22Rv1 (cell line): Measurements from ENCODE around the gene TMEM9B.
A peak's percentile ranks its signal among the peaks of the same experiment; 100 is the strongest.

Experiments used
- H3K27ac ChIP-seq: fragments of 450-650 bp; 2 replicates; pipeline ENCODE4 v1.5.1; 2017
- CTCF ChIP-seq: fragments of 450-650 bp; IDR thresholded peaks from 2 replicates; pipeline ENCODE4 v1.5.1; 2017; ENCODE audit warnings: mild to moderate bottlenecking
- ZFX ChIP-seq: fragments of 450-650 bp; IDR thresholded peaks from 2 replicates; pipeline ENCODE4 v1.6.1; 2017; ENCODE audit warnings: antibody characterized with exemption, borderline replicate concordance

Gene TMEM9B

DNA sequence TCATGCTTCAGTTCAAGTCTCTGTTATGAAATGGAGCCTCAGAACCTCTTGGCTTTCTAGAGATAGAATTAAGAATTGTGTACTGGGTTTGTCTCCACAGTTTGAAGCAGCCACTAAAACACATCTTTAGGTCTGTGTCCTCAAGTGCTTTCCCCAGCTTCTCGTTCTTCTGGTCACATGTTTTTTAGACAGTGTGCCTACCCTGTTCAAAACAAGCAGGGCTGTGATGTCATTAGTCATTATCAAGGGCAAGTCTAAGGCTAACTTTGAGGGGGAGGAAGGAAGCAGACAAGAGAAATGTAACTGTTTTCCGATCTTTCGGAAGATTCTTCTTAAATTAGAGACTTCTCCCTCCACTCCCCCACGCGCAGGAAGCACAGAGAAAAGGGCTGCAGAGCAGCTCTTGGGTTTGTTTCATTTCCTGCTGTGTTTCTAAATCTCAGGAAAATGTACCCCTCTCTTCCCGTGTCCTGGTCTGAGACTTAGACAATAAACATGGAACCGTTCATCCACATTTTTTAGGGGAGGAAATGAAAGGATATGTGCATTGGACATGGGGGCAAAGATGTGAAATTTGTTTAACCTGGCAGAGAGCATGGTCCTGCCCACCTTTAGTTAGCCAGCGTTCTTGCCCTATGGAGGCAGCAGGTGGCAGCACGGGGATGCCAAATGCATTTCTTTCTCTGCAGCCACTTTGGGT, 50.1 kb downstream of the TMEM9B start:
- H3K27ac ChIP-seq = no peak overlapping the region

GRCh38 chr11:8911029-8911823, 53.0 kb downstream of the TMEM9B start, which contains the start of gene AKIP1:
Gene AKIP1, plus strand, starts transcription at chr11:8911189. Its CDS starts 261 bp downstream, at chr11:8911450.
- H3K27ac ChIP-seq = peak within 1 kb of the TSS; percentile 70
- TF ChIP-seq CTCF (no peak), ZFX (no peak)

More for the DNA sequence above, 50.1 kb downstream of the TMEM9B start:
- TF ChIP-seq CTCF (peak; percentile 82), ZFX (no peak)

GRCh38 chr11:8910649-8911026, 53.6 kb downstream of the TMEM9B start:
- no peak for TF ChIP-seq ZFX
- TF ChIP-seq CTCF = no peak
- H3K27ac ChIP-seq = no peak overlapping the region

- no peak for TF ChIP-seq ZFX
Observed at GRCh38 chr11:8908099-8908498, 56.1 kb downstream of the TMEM9B start.

GRCh38 chr11:8907116-8907515, 57.1 kb downstream of the TMEM9B start:
- no peak for TF ChIP-seq ZFX
- no peak for TF ChIP-seq CTCF
- H3K27ac ChIP-seq = no peak overlapping the region

More at GRCh38 chr11:8908099-8908498, 56.1 kb downstream of the TMEM9B start:
- H3K27ac ChIP-seq = no peak overlapping the region

DNA sequence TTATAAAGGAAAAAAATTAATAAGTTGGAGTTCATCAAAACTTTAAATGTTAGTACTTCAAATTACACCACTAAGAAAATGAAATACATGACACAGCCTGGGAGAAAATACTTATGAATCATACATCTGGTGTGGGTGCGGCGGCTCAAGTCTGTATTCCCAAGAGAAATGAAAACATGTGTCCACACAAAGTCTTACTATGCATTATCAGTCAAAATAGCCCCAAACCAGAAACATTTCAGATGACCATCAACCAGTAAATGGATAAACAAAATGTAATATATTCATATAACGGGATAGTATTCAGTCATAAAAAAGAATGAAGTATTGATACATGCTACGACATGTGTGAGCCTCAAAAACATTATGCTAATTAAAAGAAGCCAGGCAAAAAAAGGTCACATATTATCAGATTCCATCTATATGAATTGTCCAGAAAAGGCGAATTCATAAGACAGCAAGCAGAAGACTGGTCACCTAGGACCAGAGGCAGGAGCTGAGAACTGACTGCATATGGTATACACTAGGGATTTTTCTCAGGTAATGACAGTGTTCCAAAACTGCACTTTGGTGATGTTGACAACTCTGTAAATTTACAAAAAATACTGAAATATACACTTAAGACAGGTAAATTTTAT, 58.6 kb downstream of the TMEM9B start:
- H3K27ac ChIP-seq = no peak overlapping the region
- TF ChIP-seq CTCF = no peak
- no peak for TF ChIP-seq ZFX

DNA sequence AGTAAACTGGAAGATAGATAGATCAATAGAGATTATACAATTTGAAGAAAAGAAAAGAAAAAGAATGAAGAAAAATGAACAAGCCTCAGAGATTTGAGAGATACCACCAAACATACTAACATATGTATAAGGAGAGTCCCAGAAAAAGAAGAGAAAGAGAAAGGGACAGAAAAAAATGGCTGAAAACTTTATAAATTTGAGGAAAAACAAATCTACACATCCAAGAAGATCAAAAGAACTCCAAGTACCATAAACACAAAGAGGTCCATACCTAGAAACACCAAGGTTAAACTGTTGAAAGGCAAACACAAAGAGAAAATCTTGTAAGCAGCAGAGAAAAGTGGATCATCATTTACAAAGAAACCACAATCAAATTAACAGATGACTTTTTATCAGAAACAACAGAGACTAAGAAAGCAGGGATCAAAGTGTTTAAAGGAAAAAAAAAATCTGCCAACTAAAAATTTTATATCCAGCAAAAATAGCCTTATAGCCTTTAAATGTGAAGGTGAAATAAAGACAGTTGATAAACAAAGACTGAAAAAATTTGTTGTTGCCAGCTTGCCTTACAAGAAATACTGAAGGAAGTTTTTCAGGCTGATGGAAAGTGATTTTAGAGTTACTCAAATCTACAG, 65.0 kb downstream of the TMEM9B start:
- TF ChIP-seq ZFX (no peak), CTCF (no peak)
- H3K27ac ChIP-seq = no peak overlapping the region
